Osteoblast (primary cell): ENCODE measurements around the gene CCDC146. TPM values are rescaled to one million over a fixed set of nuclear protein-coding genes. Genes with fewer than 3 reads are reported as not detected.
"Not testable (repeated sequence)": the region's sequence is repeated elsewhere in the genome, so short reads cannot be mapped to it uniquely, and the experiment has no call there.

ENCODE experiments used
- DNase-seq: peaks from one replicate; pipeline ENCODE4 v3.0.0; 2011; ENCODE audit warnings: low spot score, mixed read lengths; ENCODE audit not compliant: insufficient read length; ENCODE audit errors: missing footprints
- H2AFZ ChIP-seq: 2 replicates; pipeline ENCODE4 v1.6.0; 2011; ENCODE audit warnings: mild to moderate bottlenecking, low read length
- H3K27ac ChIP-seq: 2 replicates; pipeline ENCODE4 v1.5.1; 2011; ENCODE audit warnings: mild to moderate bottlenecking, low read depth, low read length, moderate library complexity
- H3K27me3 ChIP-seq: 2 replicates; pipeline ENCODE4 v1.6.0; 2012; ENCODE audit warnings: mild to moderate bottlenecking, control low read depth, inconsistent platforms, low read length, moderate library complexity; ENCODE audit not compliant: insufficient read depth
- H3K36me3 ChIP-seq: 2 replicates; pipeline ENCODE4 v1.5.1; 2011; ENCODE audit warnings: mild to moderate bottlenecking, low read length, control low read depth, moderate library complexity; ENCODE audit not compliant: insufficient read depth
- H3K4me1 ChIP-seq: 2 replicates; pipeline ENCODE4 v1.5.1; 2011; ENCODE audit warnings: mild to moderate bottlenecking, low read length, control low read depth, moderate library complexity; ENCODE audit not compliant: insufficient read depth
- H3K4me2 ChIP-seq: 2 replicates; pipeline ENCODE4 v1.6.0; 2011; ENCODE audit warnings: mild to moderate bottlenecking, low read length; ENCODE audit not compliant: insufficient read depth
- H3K4me3 ChIP-seq: fragments of 200-600 bp; sonication (generic); 3 replicates; pipeline ENCODE4 v1.5.1; 2012; ENCODE audit warnings: mild to moderate bottlenecking, low read length, inconsistent platforms; ENCODE audit not compliant: insufficient read depth
- H3K79me2 ChIP-seq: 2 replicates; pipeline ENCODE4 v1.6.0; 2012; ENCODE audit warnings: mild to moderate bottlenecking, low read length, control low read depth, inconsistent platforms; ENCODE audit not compliant: insufficient read depth
- H3K9me3 ChIP-seq: 2 replicates; pipeline ENCODE4 v1.5.1; 2011; ENCODE audit warnings: low read depth, low read length, control low read depth
- H4K20me1 ChIP-seq: 2 replicates; pipeline ENCODE4 v1.6.0; 2012; ENCODE audit warnings: mild to moderate bottlenecking, low read length, control low read depth; ENCODE audit not compliant: insufficient read depth
- CTCF ChIP-seq: IDR thresholded peaks from 2 replicates; pipeline ENCODE4 v1.5.1; 2011; ENCODE audit warnings: mild to moderate bottlenecking, low read depth, low read length, moderate library complexity; ENCODE audit errors: extremely low read depth
- total RNA-seq: library from RNA; depleted of rRNA; stranded (reverse); fragments of >200 nt; gene quantifications from 2 replicates; pipeline ENCODE4 v1.2.3, GENCODE V29; 2012

CCDC146 gene
- total RNA-seq, 1 donor: 5.1 TPM

DNA sequence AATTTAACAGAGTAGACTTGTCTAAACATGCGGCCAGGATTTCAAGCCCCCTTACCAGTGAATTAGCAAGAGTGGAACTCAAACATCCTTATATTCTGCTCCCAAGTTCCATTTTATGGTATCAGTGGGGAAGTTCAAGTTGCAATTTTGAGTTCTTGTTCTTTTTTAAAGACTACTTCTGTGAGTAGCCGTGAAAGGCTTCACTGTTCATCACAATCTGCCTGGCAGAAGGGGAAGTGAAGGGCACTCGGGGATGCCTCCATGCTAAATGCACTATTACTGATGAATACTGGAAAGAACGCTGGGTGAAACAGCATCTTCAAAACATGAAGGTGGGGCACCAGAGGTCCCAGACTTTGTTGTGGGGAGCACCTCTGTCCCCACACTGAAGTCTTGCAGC lies 99.7 kb downstream of the CCDC146 start:
- no peak for TF ChIP-seq CTCF
- Histone ChIP-seq H3K36me3 (no peaks in the 10 kb centered on the region), H3K27me3 (no peaks in the 10 kb centered on the region), H3K4me2 (no peak overlapping the region), H3K9me3 (no peaks in the 10 kb centered on the region), H2AFZ (no peak overlapping the region), H3K79me2 (no peaks in the 10 kb centered on the region), H3K4me1 (peaks cover 12% of the 10 kb centered on the region), H4K20me1 (no peaks in the 10 kb centered on the region), H3K4me3 (no peak overlapping the region), H3K27ac (no peak overlapping the region)
- DNase-seq: no peak

- H3K4me1 ChIP-seq: peaks cover 13% of the 10 kb centered on the region
- no peaks in the 10 kb centered on the region for H3K27me3 ChIP-seq
- no peaks in the 10 kb centered on the region for H4K20me1 ChIP-seq
- H3K4me3 ChIP-seq: no peak overlapping the region
- H3K9me3 ChIP-seq: no peaks in the 10 kb centered on the region
- H3K36me3 ChIP-seq: no peaks in the 10 kb centered on the region
- no peak for TF ChIP-seq CTCF
- H2AFZ ChIP-seq: no peak overlapping the region
- H3K27ac ChIP-seq: no peak overlapping the region
- no peak for DNase-seq
- no peak overlapping the region for H3K4me2 ChIP-seq
- H3K79me2 ChIP-seq: no peaks in the 10 kb centered on the region
These were observed 100.4 kb downstream of the CCDC146 start for GRCh38 chr7:77222819-77223218.

DNA sequence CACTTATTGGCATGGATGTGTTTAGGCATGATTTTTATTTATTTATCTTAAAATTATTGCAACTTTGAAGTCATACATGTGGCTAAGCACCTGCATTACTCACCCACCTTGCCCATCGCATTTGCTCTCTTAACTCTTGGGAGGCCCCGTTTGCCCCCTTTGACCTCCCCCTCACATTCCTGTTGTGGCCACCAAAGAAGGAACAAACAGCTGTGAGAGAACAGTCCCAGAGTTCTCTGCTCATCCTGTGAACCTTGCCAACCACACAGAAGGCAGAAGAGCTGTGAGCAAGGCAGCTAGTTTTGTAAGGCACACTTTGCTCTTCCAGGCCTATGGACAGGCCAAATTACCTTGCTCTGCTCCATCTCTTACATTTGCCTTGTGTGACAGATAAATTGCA lies 100.8 kb downstream of the CCDC146 start:
- Histone ChIP-seq H3K4me2 (no peak overlapping the region), H3K9me3 (no peaks in the 10 kb centered on the region), H3K4me1 (peaks cover 13% of the 10 kb centered on the region), H2AFZ (no peak overlapping the region), H4K20me1 (no peaks in the 10 kb centered on the region), H3K79me2 (no peaks in the 10 kb centered on the region), H3K36me3 (no peaks in the 10 kb centered on the region), H3K27me3 (no peaks in the 10 kb centered on the region), H3K4me3 (no peak overlapping the region), H3K27ac (no peak overlapping the region)
- TF ChIP-seq CTCF: no peak
- no peak for DNase-seq

GRCh38 chr7:77226357-77226839 lies 104.0 kb downstream of the CCDC146 start:
- DNase-seq: no peak
- Histone ChIP-seq H3K4me1 (peaks cover 13% of the 10 kb centered on the region), H3K4me3 (no peak overlapping the region), H3K27me3 (no peaks in the 10 kb centered on the region), H3K27ac (peak overlapping the region; percentile 29), H3K36me3 (no peaks in the 10 kb centered on the region), H4K20me1 (no peaks in the 10 kb centered on the region), H3K9me3 (no peaks in the 10 kb centered on the region), H3K79me2 (no peaks in the 10 kb centered on the region), H3K4me2 (peak overlapping the region; percentile 26), H2AFZ (no peak overlapping the region)
- no peak for TF ChIP-seq CTCF

- not testable (repeated sequence) for H2AFZ ChIP-seq, H3K36me3 ChIP-seq, H3K79me2 ChIP-seq, H3K27ac ChIP-seq, H3K4me3 ChIP-seq, H3K4me2 ChIP-seq, H3K27me3 ChIP-seq, H3K9me3 ChIP-seq, DNase-seq, H4K20me1 ChIP-seq
- peaks cover 20% of the 10 kb centered on the region for H3K4me1 ChIP-seq
These were observed 106.4 kb downstream of the CCDC146 start for GRCh38 chr7:77228795-77229194.
